ENCODE data around the gene RNF213.

The RNF213 gene

GRCh38 chr17:80414803-80415625 is 154.4 kb downstream of the RNF213 start, which contains the start of gene ENDOV:
ENDOV (plus strand) TSS chr17:80415167; CDS start chr17:80415195, 28 bp downstream.
- POLR2A ChIA-PET, result interaction anchor here (1.0 to 1.9 kb wide), 4 partner anchors 10 to 40 kb away, joined by 3 to 8 read pairs (median 4); no protein-coding TSS in a partner anchor
- Histone ChIP-seq H3K36me3 (ENCODE audit: control insufficient read depth in 2 of 2, insufficient read depth in 1 of 2, low read length in 2 of 2) (peaks cover 7 to 27% of the 10 kb centered on the region in 2 experiments; a peak in 2 of 3 replicates), H3K4me1 (ENCODE audit: control insufficient read depth, insufficient read depth, low read length) (peaks cover 4% of the 10 kb centered on the region), H3K9me3 (ENCODE audit: control insufficient read depth, insufficient read depth, low read depth, low read length) (no peaks in the 10 kb centered on the region), H3K4me3 (ENCODE audit: low read depth, low read length) (peak within 1 kb of the TSS; percentile 89), H3K27ac (ENCODE audit: extremely low read depth, low read depth, low read length) (peak within 1 kb of the TSS; percentile 82)
- CTCF ChIA-PET, result interaction anchor here (0.6 to 1.5 kb wide), 7 partner anchors 24 to 566 kb away, joined by 3 to 6 read pairs (median 4); partner anchors contain the start of gene NPTX1
- TF ChIP-seq ZNF621 (tag by site-specific recombination; IDR thresholded peaks at IDR 0.05) (no peak), ZNF239 (tag by site-specific recombination; IDR thresholded peaks at IDR 0.05) (no peak), IKZF3 (tag by site-specific recombination; IDR thresholded peaks at IDR 0.05) (no peak), ZNF692 (tag by site-specific recombination; IDR thresholded peaks at IDR 0.05) (no peak; the same call in 1 of the 2 replicates), ZSCAN30 (tag by site-specific recombination; IDR thresholded peaks at IDR 0.05) (no peak; the same call in 1 of the 2 replicates), EGR2 (tag by site-specific recombination; IDR thresholded peaks at IDR 0.05; ENCODE audit: low read depth) (peak; percentile 57), ZNF664 (tag by site-specific recombination; IDR thresholded peaks at IDR 0.05) (no peak), ZNF707 (tag by site-specific recombination; IDR thresholded peaks at IDR 0.05) (no peak), BCL11A (tag by site-specific recombination; IDR thresholded peaks at IDR 0.05; ENCODE audit: low read depth) (no peak), ZNF16 (tag by site-specific recombination; IDR thresholded peaks at IDR 0.05; ENCODE audit: low read depth) (no peak), ZNF529 (tag by site-specific recombination; IDR thresholded peaks at IDR 0.05; ENCODE audit: insufficient replicate concordance) (no peak), ZSCAN16 (tag by site-specific recombination; IDR thresholded peaks at IDR 0.05) (no peak), ZNF426 (tag by site-specific recombination; IDR thresholded peaks at IDR 0.05) (no peak), ZNF629 (tag by site-specific recombination; IDR thresholded peaks at IDR 0.05) (peak; percentile 98), ZNF785 (tag by site-specific recombination; IDR thresholded peaks at IDR 0.05) (0 out of 2 replicates have a peak, but pooled peaks have one; percentile 46), ZNF48 (tag by site-specific recombination; IDR thresholded peaks at IDR 0.05) (no peak), AEBP2 (tag by site-specific recombination; IDR thresholded peaks at IDR 0.05; ENCODE audit: borderline replicate concordance) (no peak), ZNF768 (tag by site-specific recombination; IDR thresholded peaks at IDR 0.05) (no peak), GLIS2 (tag by site-specific recombination; IDR thresholded peaks at IDR 0.05) (0 out of 2 replicates have a peak, but pooled peaks have one; percentile 38), ZNF837 (tag by site-specific recombination; IDR thresholded peaks at IDR 0.05) (no peak), OVOL3 (tag by site-specific recombination; IDR thresholded peaks at IDR 0.05) (peak; percentile 71), ZNF514 (tag by site-specific recombination; IDR thresholded peaks at IDR 0.05) (no peak)
- TF ChIP-seq, protein P1, sequence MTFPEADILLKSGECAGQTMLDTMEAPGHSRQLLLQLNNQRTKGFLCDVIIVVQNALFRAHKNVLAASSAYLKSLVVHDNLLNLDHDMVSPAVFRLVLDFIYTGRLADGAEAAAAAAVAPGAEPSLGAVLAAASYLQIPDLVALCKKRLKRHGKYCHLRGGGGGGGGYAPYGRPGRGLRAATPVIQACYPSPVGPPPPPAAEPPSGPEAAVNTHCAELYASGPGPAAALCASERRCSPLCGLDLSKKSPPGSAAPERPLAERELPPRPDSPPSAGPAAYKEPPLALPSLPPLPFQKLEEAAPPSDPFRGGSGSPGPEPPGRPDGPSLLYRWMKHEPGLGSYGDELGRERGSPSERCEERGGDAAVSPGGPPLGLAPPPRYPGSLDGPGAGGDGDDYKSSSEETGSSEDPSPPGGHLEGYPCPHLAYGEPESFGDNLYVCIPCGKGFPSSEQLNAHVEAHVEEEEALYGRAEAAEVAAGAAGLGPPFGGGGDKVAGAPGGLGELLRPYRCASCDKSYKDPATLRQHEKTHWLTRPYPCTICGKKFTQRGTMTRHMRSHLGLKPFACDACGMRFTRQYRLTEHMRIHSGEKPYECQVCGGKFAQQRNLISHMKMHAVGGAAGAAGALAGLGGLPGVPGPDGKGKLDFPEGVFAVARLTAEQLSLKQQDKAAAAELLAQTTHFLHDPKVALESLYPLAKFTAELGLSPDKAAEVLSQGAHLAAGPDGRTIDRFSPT (tag by site-specific recombination; IDR thresholded peaks at IDR 0.05), result peak; percentile 48; the same call in 1 of the 2 replicates
- TF ChIP-seq, protein P2, sequence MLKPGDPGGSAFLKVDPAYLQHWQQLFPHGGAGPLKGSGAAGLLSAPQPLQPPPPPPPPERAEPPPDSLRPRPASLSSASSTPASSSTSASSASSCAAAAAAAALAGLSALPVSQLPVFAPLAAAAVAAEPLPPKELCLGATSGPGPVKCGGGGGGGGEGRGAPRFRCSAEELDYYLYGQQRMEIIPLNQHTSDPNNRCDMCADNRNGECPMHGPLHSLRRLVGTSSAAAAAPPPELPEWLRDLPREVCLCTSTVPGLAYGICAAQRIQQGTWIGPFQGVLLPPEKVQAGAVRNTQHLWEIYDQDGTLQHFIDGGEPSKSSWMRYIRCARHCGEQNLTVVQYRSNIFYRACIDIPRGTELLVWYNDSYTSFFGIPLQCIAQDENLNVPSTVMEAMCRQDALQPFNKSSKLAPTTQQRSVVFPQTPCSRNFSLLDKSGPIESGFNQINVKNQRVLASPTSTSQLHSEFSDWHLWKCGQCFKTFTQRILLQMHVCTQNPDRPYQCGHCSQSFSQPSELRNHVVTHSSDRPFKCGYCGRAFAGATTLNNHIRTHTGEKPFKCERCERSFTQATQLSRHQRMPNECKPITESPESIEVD (tag by site-specific recombination; IDR thresholded peaks at IDR 0.05), result no peak
- TF ChIP-seq, protein P3, sequence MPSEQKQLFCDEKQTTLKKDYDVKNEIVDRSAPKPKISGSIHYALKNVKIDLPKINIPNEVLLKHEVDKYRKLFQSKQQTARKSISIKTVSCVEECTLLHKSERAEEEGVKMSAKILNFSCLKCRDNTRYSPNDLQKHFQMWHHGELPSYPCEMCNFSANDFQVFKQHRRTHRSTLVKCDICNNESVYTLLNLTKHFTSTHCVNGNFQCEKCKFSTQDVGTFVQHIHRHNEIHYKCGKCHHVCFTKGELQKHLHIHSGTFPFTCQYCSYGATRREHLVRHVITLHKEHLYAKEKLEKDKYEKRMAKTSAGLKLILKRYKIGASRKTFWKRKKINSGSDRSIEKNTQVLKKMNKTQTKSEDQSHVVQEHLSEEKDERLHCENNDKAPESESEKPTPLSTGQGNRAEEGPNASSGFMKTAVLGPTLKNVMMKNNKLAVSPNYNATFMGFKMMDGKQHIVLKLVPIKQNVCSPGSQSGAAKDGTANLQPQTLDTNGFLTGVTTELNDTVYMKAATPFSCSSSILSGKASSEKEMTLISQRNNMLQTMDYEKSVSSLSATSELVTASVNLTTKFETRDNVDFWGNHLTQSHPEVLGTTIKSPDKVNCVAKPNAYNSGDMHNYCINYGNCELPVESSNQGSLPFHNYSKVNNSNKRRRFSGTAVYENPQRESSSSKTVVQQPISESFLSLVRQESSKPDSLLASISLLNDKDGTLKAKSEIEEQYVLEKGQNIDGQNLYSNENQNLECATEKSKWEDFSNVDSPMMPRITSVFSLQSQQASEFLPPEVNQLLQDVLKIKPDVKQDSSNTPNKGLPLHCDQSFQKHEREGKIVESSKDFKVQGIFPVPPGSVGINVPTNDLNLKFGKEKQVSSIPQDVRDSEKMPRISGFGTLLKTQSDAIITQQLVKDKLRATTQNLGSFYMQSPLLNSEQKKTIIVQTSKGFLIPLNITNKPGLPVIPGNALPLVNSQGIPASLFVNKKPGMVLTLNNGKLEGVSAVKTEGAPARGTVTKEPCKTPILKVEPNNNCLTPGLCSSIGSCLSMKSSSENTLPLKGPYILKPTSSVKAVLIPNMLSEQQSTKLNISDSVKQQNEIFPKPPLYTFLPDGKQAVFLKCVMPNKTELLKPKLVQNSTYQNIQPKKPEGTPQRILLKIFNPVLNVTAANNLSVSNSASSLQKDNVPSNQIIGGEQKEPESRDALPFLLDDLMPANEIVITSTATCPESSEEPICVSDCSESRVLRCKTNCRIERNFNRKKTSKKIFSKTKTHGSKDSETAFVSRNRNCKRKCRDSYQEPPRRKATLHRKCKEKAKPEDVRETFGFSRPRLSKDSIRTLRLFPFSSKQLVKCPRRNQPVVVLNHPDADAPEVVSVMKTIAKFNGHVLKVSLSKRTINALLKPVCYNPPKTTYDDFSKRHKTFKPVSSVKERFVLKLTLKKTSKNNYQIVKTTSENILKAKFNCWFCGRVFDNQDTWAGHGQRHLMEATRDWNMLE (tag by site-specific recombination; conservative IDR thresholded peaks at IDR 0.05; ENCODE audit: low read depth), result peak; percentile 91

Measured in HEK293 (cell line).